MCF 10A (cell line): ENCODE measurements around the gene PITX1. TPM values are rescaled to one million over a fixed set of nuclear protein-coding genes. Genes with fewer than 3 reads are reported as not detected.

Experiments
- BruUV-seq: library from RNA; stranded (reverse); fragments of 400-500 nt; replicated peaks from 2 replicates; lab custom pipeline; 2021; lab: Mats Ljungman, UMichigan
- CTCF ChIA-PET: fragments of 300-600 bp; sonication (Branson Sonifier 250); formaldehyde crosslinking; extraction: SDS; loops from one replicate; lab custom pipeline; 2021; ENCODE audit warnings: antibody characterized with exemption, inconsistent platforms; lab: Yijun Ruan, JAX
- POLR2A ChIA-PET: fragments of 300-600, 350-650 bp; sonication (Branson Sonifier 250); formaldehyde crosslinking; extraction: SDS; loops from one replicate; lab custom pipeline; 2020; ENCODE audit warnings: antibody characterized with exemption, inconsistent platforms; lab: Yijun Ruan, JAX
- DNase-seq: peaks from one replicate; pipeline ENCODE4 v3.0.0-alpha.2; 2018; ENCODE audit not compliant: unreplicated experiment
- H3K27ac Mint-ChIP-seq: one replicate; pipeline ENCODE4 v1.8.0; 2022; ENCODE audit warnings: mild to moderate bottlenecking, low read depth, mixed read lengths; ENCODE audit not compliant: unreplicated experiment
- H3K27me3 Mint-ChIP-seq: one replicate; pipeline ENCODE4 v1.8.0; 2022; ENCODE audit warnings: mixed read lengths; ENCODE audit not compliant: insufficient read depth, unreplicated experiment
- H3K36me3 Mint-ChIP-seq: one replicate; pipeline ENCODE4 v1.8.0; 2022; ENCODE audit warnings: mild to moderate bottlenecking, moderate library complexity, mixed read lengths; ENCODE audit not compliant: insufficient read depth, unreplicated experiment
- H3K4me1 Mint-ChIP-seq: one replicate; pipeline ENCODE4 v1.8.0; 2022; ENCODE audit warnings: mixed read lengths; ENCODE audit not compliant: insufficient read depth, unreplicated experiment
- H3K4me3 Mint-ChIP-seq: one replicate; pipeline ENCODE4 v1.8.0; 2022; ENCODE audit warnings: mild to moderate bottlenecking, moderate library complexity, mixed read lengths; ENCODE audit not compliant: unreplicated experiment
- H3K9me3 Mint-ChIP-seq: one replicate; pipeline ENCODE4 v1.8.0; 2022; ENCODE audit warnings: mixed read lengths; ENCODE audit not compliant: unreplicated experiment
- CTCF ChIP-seq: fragments of 200-600 bp; IDR thresholded peaks from one replicate; pipeline ENCODE4 v1.8.0; 2022; ENCODE audit warnings: antibody characterized with exemption, mild to moderate bottlenecking; ENCODE audit not compliant: unreplicated experiment
- intact Hi-C: fragments of 100-400 bp; cut with micrococcal nuclease; formaldehyde crosslinking; loops from 2 replicates; pipeline ENCODE4 v1.14.1; 2022
- total RNA-seq: library from RNA; stranded (reverse); gene quantifications from 2 replicates; pipeline ENCODE4 v1.2.3, GENCODE V29; 2022

The PITX1 gene
- total RNA-seq, 1 experiment from 2014 or later, result 42.9 TPM

GRCh38 chr5:134989266-134989830, 44.7 kb downstream of the PITX1 start:
- Mint-ChIP-seq H3K9me3 (peaks cover 1% of the 10 kb centered on the region), H3K4me1 (no peaks in the 10 kb centered on the region), H3K27me3 (peaks cover 8% of the 10 kb centered on the region), H3K4me3 (no peak overlapping the region), H3K27ac (no peak overlapping the region), H3K36me3 (no peaks in the 10 kb centered on the region)
- no peak for TF ChIP-seq CTCF
- CTCF ChIA-PET, result interaction anchor here (0.7 to 1.3 kb wide), 2 partner anchors 84 to 202 kb away, joined by 3 to 5 read pairs; partner anchors contain the start of gene PCBD2
- no TSS peak for BruUV-seq
- POLR2A ChIA-PET, result no interaction called here
- no peak for DNase-seq
- intact Hi-C loops, result no loop called here

GRCh38 chr5:134982230-134982629, 51.8 kb downstream of the PITX1 start:
- intact Hi-C loops, result no loop called here
- TF ChIP-seq CTCF, result no peak
- POLR2A ChIA-PET, result interaction anchor here (1.5 kb wide), 1 partner anchor 51 kb away, joined by 4 read pairs; no protein-coding TSS in a partner anchor
- Mint-ChIP-seq H3K27me3 (peaks cover 5% of the 10 kb centered on the region), H3K27ac (no peak overlapping the region), H3K9me3 (peaks cover 50% of the 10 kb centered on the region), H3K4me3 (no peak overlapping the region), H3K4me1 (no peaks in the 10 kb centered on the region), H3K36me3 (peaks cover 7% of the 10 kb centered on the region)
- CTCF ChIA-PET, result interaction anchor here (0.7 kb wide), 1 partner anchor 391 kb away, joined by 4 read pairs; no protein-coding TSS in a partner anchor
- no TSS peak for BruUV-seq
- DNase-seq, result no peak

GRCh38 chr5:134979416-134979815, 54.6 kb downstream of the PITX1 start:
- Mint-ChIP-seq H3K36me3 (peaks cover 7% of the 10 kb centered on the region), H3K9me3 (peaks cover 54% of the 10 kb centered on the region), H3K4me1 (peaks cover 6% of the 10 kb centered on the region), H3K27me3 (no peaks in the 10 kb centered on the region), H3K27ac (no peak overlapping the region), H3K4me3 (no peak overlapping the region)
- TF ChIP-seq CTCF, result no peak
- BruUV-seq, result no TSS peak
- CTCF ChIA-PET, result no interaction called here
- POLR2A ChIA-PET, result no interaction called here
- DNase-seq, result no peak
- intact Hi-C loops, result no loop called here

Other genes with a start within 250 kb of the PITX1 start
- gene C5orf24, start 188.3 kb downstream of the PITX1 start, total RNA-seq, result 61.4 and 66.0 TPM in 2 replicates
- 57.0 and 66.0 TPM in 2 replicates for gene TXNDC15, start 159.9 kb downstream of the PITX1 start, total RNA-seq
- gene PCBD2, start 129.1 kb downstream of the PITX1 start, total RNA-seq, result 27.3 and 34.5 TPM in 2 replicates
- 0.91 and 1.9 TPM in 2 replicates for gene CATSPER3, start 66.3 kb downstream of the PITX1 start, total RNA-seq